HG02885 (cell line): ENCODE results near the gene NUF2.

ENCODE experiments used
- ATAC-seq: cut with Tn5 transposase; IDR thresholded peaks from one replicate; pipeline ENCODE4 v1.9.1; 2021; ENCODE audit warnings: mild to moderate bottlenecking; ENCODE audit not compliant: unreplicated experiment, poor library complexity

NUF2 gene

GRCh38 chr1:163397451-163398200 is 75.9 kb downstream of the NUF2 start:
- no peak for ATAC-seq

GRCh38 chr1:163399001-163399400 is 77.2 kb downstream of the NUF2 start:
- ATAC-seq: no peak

DNA sequence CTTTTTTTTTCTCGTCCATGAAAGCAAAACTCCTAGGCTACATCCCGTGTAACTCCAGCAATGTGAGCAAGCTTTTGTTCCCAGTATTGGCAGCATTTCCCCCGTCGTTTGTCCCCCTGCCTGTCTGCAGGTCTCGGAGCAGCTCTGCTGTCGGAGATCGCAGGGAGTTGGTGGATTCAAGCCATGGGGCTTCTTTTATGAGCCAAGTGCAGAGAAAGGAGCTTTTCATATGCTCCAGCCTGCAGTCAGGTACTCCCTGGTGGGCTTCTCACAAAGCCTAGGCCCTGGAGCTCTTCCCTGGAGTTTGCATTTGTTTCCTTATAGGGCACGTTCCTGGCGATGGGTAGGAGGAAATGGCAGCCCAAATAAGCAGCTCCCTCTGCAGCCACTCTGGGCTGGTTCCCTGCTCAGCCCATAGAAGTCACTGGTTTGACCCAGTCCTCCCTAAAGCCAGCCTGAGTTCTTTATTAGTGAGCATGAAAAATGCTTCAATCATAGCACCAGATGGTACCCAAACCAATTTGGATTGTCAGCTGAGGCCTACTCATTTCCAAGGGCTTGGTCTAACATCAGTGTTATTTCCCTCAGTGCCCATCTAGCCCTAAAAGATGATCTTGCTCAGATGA is 78.3 kb downstream of the NUF2 start:
- ATAC-seq: no peak

GRCh38 chr1:163401211-163401610 is 79.5 kb downstream of the NUF2 start:
- ATAC-seq: no peak
